NCI-H2107 (cell line): Measurements from ENCODE around the gene ZNF541.
"Not testable (repeated sequence)": the region's sequence is repeated elsewhere in the genome, so short reads cannot be mapped to it uniquely, and the experiment has no call there.

ENCODE experiments used
- DNase-seq: peaks from one replicate; lab custom pipeline; 2025; lab: John Stamatoyannopoulos, UW

Gene ZNF541

GRCh38 chr19:47600246-47601179, 27.6 kb upstream of the ZNF541 start:
- DNase-seq, result peak; percentile 96

- not testable (repeated sequence) for DNase-seq
Measured at GRCh38 chr19:47599671-47600245, 26.8 kb upstream of the ZNF541 start.

- DNase-seq, result no peak
Measured at GRCh38 chr19:47598407-47599349, 25.7 kb upstream of the ZNF541 start.

GRCh38 chr19:47595944-47596343, 23.0 kb upstream of the ZNF541 start:
- DNase-seq, result no peak

GRCh38 chr19:47593860-47594259, 20.9 kb upstream of the ZNF541 start:
- no peak for DNase-seq

- no peak for DNase-seq
Measured at GRCh38 chr19:47589824-47590223, 16.9 kb upstream of the ZNF541 start.

- no peak for DNase-seq
Measured at GRCh38 chr19:47587295-47587694, 14.3 kb upstream of the ZNF541 start.

GRCh38 chr19:47583161-47583560, 10.2 kb upstream of the ZNF541 start:
- not testable (repeated sequence) for DNase-seq

GRCh38 chr19:47582320-47582909, 9.5 kb upstream of the ZNF541 start:
- no peak for DNase-seq

GRCh38 chr19:47581605-47582319, 8.8 kb upstream of the ZNF541 start:
- DNase-seq, result no peak

- DNase-seq, result no peak
Measured at GRCh38 chr19:47580397-47580796, 7.4 kb upstream of the ZNF541 start.

GRCh38 chr19:47572635-47573034, 313 bp downstream of the ZNF541 start:
- DNase-seq, result no peak

GRCh38 chr19:47569331-47569730, 3.6 kb downstream of the ZNF541 start:
- no peak for DNase-seq

- no peak for DNase-seq
Measured at GRCh38 chr19:47564081-47564480, 8.9 kb downstream of the ZNF541 start.

- DNase-seq, result no peak
Measured at GRCh38 chr19:47561440-47562057, 11.4 kb downstream of the ZNF541 start.

GRCh38 chr19:47560999-47561398, 11.9 kb downstream of the ZNF541 start:
- no peak for DNase-seq

GRCh38 chr19:47550129-47550528, 22.8 kb downstream of the ZNF541 start:
- no peak for DNase-seq

GRCh38 chr19:47549261-47549862, 23.6 kb downstream of the ZNF541 start:
- peak; percentile 28 for DNase-seq

GRCh38 chr19:47547199-47547598, 25.7 kb downstream of the ZNF541 start:
- DNase-seq, result no peak
